DOHH2 (cell line): ENCODE measurements around the gene ADGRB2.

Experiments used
- H3F3A ChIP-seq: fragments of 200-600 bp; sonication (generic), shearing (Covaris generic); 2 replicates; pipeline ENCODE4 v1.6.0; 2016; ENCODE audit warnings: antibody characterized with exemption, mild to moderate bottlenecking; ENCODE audit not compliant: control insufficient read depth, insufficient read depth
- H3K27ac ChIP-seq: fragments of 200-600 bp; sonication (generic); 2 replicates; pipeline ENCODE4 v1.5.1; 2014; ENCODE audit warnings: low read depth, mild to moderate bottlenecking, low read length, moderate library complexity
- H3K27me3 ChIP-seq: fragments of 200-600 bp; sonication (generic); 2 replicates; pipeline ENCODE4 v1.6.1; 2014; ENCODE audit warnings: mild to moderate bottlenecking, low read length, mixed read lengths; ENCODE audit not compliant: control insufficient read depth
- H3K36me3 ChIP-seq: fragments of 200-600 bp; sonication (generic); 2 replicates; pipeline ENCODE4 v1.6.1; 2014; ENCODE audit warnings: mild to moderate bottlenecking, low read length, moderate library complexity, mixed read lengths; ENCODE audit not compliant: control insufficient read depth
- H3K4me1 ChIP-seq: fragments of 200-600 bp; sonication (generic); 2 replicates; pipeline ENCODE4 v1.6.1; 2014; ENCODE audit warnings: mild to moderate bottlenecking, low read length, mixed read lengths; ENCODE audit not compliant: control insufficient read depth
- H3K4me2 ChIP-seq: fragments of 200-600 bp; sonication (generic); 2 replicates; pipeline ENCODE4 v1.6.0; 2014; ENCODE audit warnings: mild to moderate bottlenecking, low read length, moderate library complexity
- H3K4me3 ChIP-seq: fragments of 200-600 bp; sonication (generic); 2 replicates; pipeline ENCODE4 v1.5.1; 2014; ENCODE audit warnings: mild to moderate bottlenecking, low read length, mixed read lengths
- H3K79me2 ChIP-seq: fragments of 200-600 bp; sonication (generic); 2 replicates; pipeline ENCODE4 v1.6.1; 2014; ENCODE audit warnings: mild to moderate bottlenecking, low read length, mixed read lengths; ENCODE audit not compliant: control insufficient read depth
- H3K9me2 ChIP-seq: fragments of 200-600 bp; sonication (generic); replicated peaks from 2 replicates; pipeline ENCODE4 v1.6.1; 2014; ENCODE audit warnings: mild to moderate bottlenecking, low read length, mixed read lengths; ENCODE audit not compliant: control insufficient read depth
- H3K9me3 ChIP-seq: fragments of 200-600 bp; sonication (generic); 2 replicates; pipeline ENCODE4 v1.6.1; 2014; ENCODE audit warnings: antibody characterized with exemption, low read length, mixed read lengths; ENCODE audit not compliant: control insufficient read depth, insufficient read depth
- H4K20me1 ChIP-seq: fragments of 200-600 bp; sonication (generic); 2 replicates; pipeline ENCODE4 v1.6.0; 2014; ENCODE audit warnings: low read depth, mild to moderate bottlenecking, antibody characterized with exemption, low read length, moderate library complexity; ENCODE audit not compliant: control insufficient read depth, insufficient read depth
- EZH2phosphoT487 ChIP-seq: fragments of 200-600 bp; sonication (generic); IDR thresholded peaks from 2 replicates; pipeline ENCODE4 v1.6.1; 2017; ENCODE audit warnings: borderline replicate concordance, mild to moderate bottlenecking, antibody characterized with exemption, low read length, moderate library complexity, mixed read lengths
- TF ChIP-seq, protein P1 (sequence below): fragments of 200-600 bp; sonication (generic); IDR thresholded peaks from one replicate; pipeline ENCODE4 v1.5.1; 2014; ENCODE audit warnings: antibody characterized with exemption, mild to moderate bottlenecking, low read depth, low read length; ENCODE audit not compliant: poor library complexity, severe bottlenecking

Gene ADGRB2

DNA sequence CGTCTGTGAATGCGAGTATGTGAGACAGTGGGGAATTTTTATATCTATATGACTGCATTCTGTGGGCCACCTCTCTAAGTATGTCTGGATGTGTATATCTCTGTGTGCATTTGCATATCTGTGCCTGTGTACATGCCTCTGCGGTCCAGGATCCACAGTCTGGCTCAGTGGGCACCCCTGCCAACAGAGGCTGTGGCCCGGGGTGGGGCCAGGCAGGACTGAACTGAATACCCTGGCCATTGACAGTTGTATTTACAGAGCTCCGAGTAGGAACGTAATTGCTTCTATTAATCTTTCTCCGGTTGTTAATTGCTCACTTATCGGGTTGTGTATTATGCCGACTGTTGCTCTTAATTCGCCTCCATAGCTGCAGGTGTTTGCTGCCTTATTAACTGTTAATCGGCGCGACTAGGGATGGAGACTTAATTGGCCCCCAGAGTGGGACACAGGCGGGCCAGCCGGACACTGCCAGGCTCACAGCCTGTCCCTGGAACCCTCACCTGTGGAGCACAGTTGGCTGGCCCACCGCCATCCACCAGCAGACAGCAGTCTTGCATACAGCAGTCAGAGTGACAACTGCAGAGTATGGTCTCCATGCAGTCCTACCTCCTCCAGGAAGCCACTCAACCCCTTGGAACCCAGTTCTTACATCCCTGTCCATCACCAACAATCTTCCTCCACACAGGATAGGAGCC lies 22.4 kb upstream of the ADGRB2 start:
- Histone ChIP-seq H3K9me3 (no peaks in the 10 kb centered on the region), H3K4me1 (peaks cover 47% of the 10 kb centered on the region), H3K4me3 (no peak overlapping the region), H3K36me3 (no peaks in the 10 kb centered on the region), H3K27me3 (no peaks in the 10 kb centered on the region; the same call in 1 of the 2 replicates), H3K27ac (no peak overlapping the region), H4K20me1 (no peaks in the 10 kb centered on the region), H3K4me2 (no peak overlapping the region), H3K9me2 (no peaks in the 10 kb centered on the region), H3F3A (peaks cover 6% of the 10 kb centered on the region; the same call in 1 of the 2 replicates), H3K79me2 (no peaks in the 10 kb centered on the region)
- TF ChIP-seq, protein P1, sequence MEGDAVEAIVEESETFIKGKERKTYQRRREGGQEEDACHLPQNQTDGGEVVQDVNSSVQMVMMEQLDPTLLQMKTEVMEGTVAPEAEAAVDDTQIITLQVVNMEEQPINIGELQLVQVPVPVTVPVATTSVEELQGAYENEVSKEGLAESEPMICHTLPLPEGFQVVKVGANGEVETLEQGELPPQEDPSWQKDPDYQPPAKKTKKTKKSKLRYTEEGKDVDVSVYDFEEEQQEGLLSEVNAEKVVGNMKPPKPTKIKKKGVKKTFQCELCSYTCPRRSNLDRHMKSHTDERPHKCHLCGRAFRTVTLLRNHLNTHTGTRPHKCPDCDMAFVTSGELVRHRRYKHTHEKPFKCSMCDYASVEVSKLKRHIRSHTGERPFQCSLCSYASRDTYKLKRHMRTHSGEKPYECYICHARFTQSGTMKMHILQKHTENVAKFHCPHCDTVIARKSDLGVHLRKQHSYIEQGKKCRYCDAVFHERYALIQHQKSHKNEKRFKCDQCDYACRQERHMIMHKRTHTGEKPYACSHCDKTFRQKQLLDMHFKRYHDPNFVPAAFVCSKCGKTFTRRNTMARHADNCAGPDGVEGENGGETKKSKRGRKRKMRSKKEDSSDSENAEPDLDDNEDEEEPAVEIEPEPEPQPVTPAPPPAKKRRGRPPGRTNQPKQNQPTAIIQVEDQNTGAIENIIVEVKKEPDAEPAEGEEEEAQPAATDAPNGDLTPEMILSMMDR = no peak
- no peak for TF ChIP-seq EZH2phosphoT487

DNA sequence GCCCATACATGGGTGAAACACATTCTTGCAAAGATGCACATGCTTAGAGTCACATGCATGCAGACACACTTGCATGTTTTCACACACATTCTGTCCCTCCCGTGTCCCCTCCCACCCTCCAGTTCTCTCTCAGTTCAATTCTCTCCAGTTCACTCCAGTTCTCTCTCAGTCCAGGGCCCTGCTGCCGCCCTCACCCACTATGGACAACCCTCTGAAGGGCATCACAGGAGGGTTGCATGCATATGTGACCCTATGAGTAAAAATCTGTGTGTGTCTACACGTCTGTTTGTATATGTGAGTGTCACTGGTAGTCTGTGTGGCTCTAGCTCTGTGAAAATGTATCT lies 21.8 kb upstream of the ADGRB2 start:
- no peaks in the 10 kb centered on the region; the same call in 1 of the 2 replicates for H3K27me3 ChIP-seq
- no peaks in the 10 kb centered on the region for H3K36me3 ChIP-seq
- no peaks in the 10 kb centered on the region for H4K20me1 ChIP-seq
- no peaks in the 10 kb centered on the region for H3K79me2 ChIP-seq
- H3K4me3 ChIP-seq = no peak overlapping the region
- no peak overlapping the region for H3K4me2 ChIP-seq
- H3K4me1 ChIP-seq = peaks cover 47% of the 10 kb centered on the region
- no peak overlapping the region for H3K27ac ChIP-seq
- no peaks in the 10 kb centered on the region for H3K9me3 ChIP-seq
- H3F3A ChIP-seq = peaks cover 6% of the 10 kb centered on the region; the same call in 1 of the 2 replicates
- TF ChIP-seq EZH2phosphoT487 = no peak
- TF ChIP-seq, protein P1 = no peak
- H3K9me2 ChIP-seq = no peaks in the 10 kb centered on the region

DNA sequence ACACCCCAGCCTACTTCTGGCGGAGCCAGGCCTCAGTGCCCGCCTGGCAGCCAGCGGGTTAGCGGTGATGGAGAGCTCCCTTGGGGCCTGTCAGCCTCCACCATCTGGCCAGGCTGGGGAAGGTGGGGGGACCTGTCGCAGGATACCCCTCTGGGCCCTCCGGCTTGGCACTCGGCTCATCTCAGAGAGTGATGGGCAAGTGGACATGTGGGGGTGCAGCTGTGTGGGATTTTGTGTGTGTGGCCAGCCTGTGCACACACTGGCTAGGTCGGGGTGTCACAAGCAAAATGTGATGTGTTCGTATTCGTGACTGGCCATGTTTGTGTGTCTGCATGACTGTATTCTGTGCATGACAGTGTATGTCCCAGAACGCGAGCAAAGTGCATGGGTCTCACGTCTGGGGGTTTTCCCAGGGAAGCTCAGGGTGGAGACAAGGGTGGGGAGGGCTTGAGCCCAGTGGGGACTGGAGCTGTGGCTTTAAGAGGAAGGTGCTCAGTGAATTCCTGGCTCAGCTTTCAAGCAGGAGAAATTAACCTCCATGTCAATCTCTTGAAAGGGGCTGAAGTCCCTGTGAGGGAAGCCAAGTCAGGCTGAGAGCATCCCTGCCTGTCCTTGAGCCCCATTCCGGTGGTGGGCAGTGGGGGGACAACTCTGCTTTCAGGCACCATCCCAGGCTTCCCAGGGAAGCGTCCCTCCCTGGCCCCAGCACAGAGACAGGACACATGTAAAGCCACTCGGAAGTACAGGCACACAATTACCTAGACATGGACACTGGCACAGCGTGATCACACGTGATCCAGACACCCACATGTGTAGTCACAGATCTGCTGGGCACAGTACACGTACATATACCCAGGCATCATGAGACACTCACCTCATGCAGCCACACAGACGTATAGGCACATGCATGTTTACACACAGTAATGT lies 21.1 kb upstream of the ADGRB2 start:
- Histone ChIP-seq H3K27ac (peak overlapping the region; percentile 31), H3F3A (peaks cover 8% of the 10 kb centered on the region; the same call in 1 of the 2 replicates), H3K79me2 (no peaks in the 10 kb centered on the region), H3K4me2 (peak overlapping the region; percentile 53), H3K9me3 (no peaks in the 10 kb centered on the region), H3K27me3 (no peaks in the 10 kb centered on the region; the same call in 1 of the 2 replicates), H3K4me1 (peaks cover 47% of the 10 kb centered on the region), H3K9me2 (no peaks in the 10 kb centered on the region), H3K4me3 (peak overlapping the region; percentile 28), H3K36me3 (no peaks in the 10 kb centered on the region), H4K20me1 (no peaks in the 10 kb centered on the region)
- TF ChIP-seq, protein P1 = no peak
- no peak for TF ChIP-seq EZH2phosphoT487
